Left cardiac atrium (tissue), 4 donors: ENCODE data around the gene RPGRIP1L. TPM values are rescaled to one million over a fixed set of nuclear protein-coding genes. Genes with fewer than 3 reads are reported as not detected.

ENCODE experiments used
- ATAC-seq, 2 donors: fragments of 200-7000 bp; cut with Tn5 transposase; one replicate each; pipeline ENCODE4 v1.9.1; 2020; ENCODE audit warnings: mild to moderate bottlenecking in 2 of 2, moderate library complexity in 2 of 2
- DNase-seq: peaks from one replicate; pipeline ENCODE4 v3.0.0-alpha.2; 2020
- intact Hi-C, 2 donors: fragments of 100-400 bp; cut with DNase I; formaldehyde crosslinking; loops; one replicate each; pipeline versions ENCODE4 v1.14.1 to v1.15.1; 2022 to 2023
- total RNA-seq, 2 donors: library from RNA; stranded (reverse); fragmentation: NEBNext Ultra II Directional; extraction: Animal tissue kit (Norgen Biotek cat#: 25700); gene quantifications; one replicate each; pipeline ENCODE4 v1.2.1, GENCODE V29; 2021
- donor health status: DM: no; HTN: yes; CAD: no.
- donor health status: DM: no; HTN: yes; CAD: no; lungs with severe emphysema.
- donor health status: DM: yes; HTN: yes; CAD: no.
- donor health status: Dilated cardiomyopathy.

Gene RPGRIP1L
- total RNA-seq, 2 donors from 2014 or later: 2.0 to 4.5 TPM

- DNase-seq (no peak), ATAC-seq (no peak)
- intact Hi-C loops: no loop called here
Observed at GRCh38 chr16:53571763-53572162, 131.9 kb downstream of the RPGRIP1L start.

GRCh38 chr16:53566552-53567245, 137.0 kb downstream of the RPGRIP1L start:
- intact Hi-C loops: no loop called here
- DNase-seq (no peak), ATAC-seq (no peak)

- ATAC-seq (no peak), DNase-seq (no peak)
- intact Hi-C loops: no loop called here
Observed at GRCh38 chr16:53565296-53565863, 138.3 kb downstream of the RPGRIP1L start.

GRCh38 chr16:53563426-53563825, 140.2 kb downstream of the RPGRIP1L start:
- DNase-seq (no peak), ATAC-seq (no peak)
- intact Hi-C loops: no loop called here

- intact Hi-C loops: no loop called here
- no peak for ATAC-seq
- no peak for DNase-seq
Observed at GRCh38 chr16:53561101-53561888, 142.4 kb downstream of the RPGRIP1L start.

GRCh38 chr16:53559270-53559951, 144.2 kb downstream of the RPGRIP1L start:
- intact Hi-C loops: no loop called here
- no peak for ATAC-seq
- no peak for DNase-seq

- peak in 1 of 2 donors; percentile 67 for ATAC-seq
- intact Hi-C loops: no loop called here
- DNase-seq: no peak
Observed at GRCh38 chr16:53558710-53559109, 144.9 kb downstream of the RPGRIP1L start.

- intact Hi-C loops: no loop called here
- ATAC-seq (no peak), DNase-seq (no peak)
Observed at GRCh38 chr16:53556521-53556920, 147.1 kb downstream of the RPGRIP1L start.

- intact Hi-C loops: no loop called here
- ATAC-seq (peak; percentile 93), DNase-seq (peak; percentile 58)
Observed at GRCh38 chr16:53549970-53550690, 153.5 kb downstream of the RPGRIP1L start.

Other genes starting within 250 kb of the RPGRIP1L start
- 10 to 100 TPM; 60.4 to 76.0 TPM for gene AKTIP, start 200.7 kb downstream of the RPGRIP1L start, total RNA-seq
- gene FTO, start 297 bp upstream of the RPGRIP1L start, total RNA-seq: 10 to 100 TPM; 61.1 to 71.2 TPM